Coronary artery (tissue), 2 donors: ENCODE data around the gene PRODH.
"Not testable (repeated sequence)": the region's sequence is repeated elsewhere in the genome, so short reads cannot be mapped to it uniquely, and the experiment has no call there.

Experiments used
- DNase-seq: peaks from one replicate; pipeline ENCODE4 v3.0.0-alpha.2; 2017; ENCODE audit warnings: low spot score
- H3K27ac ChIP-seq, 2 donors: fragments of 200-600 bp; sonication (generic); one replicate each; pipeline ENCODE4 v1.5.1; 2016 to 2019
- H3K4me3 ChIP-seq: fragments of 200-600 bp; sonication (generic); 2 replicates; pipeline ENCODE4 v1.5.1; 2016; ENCODE audit warnings: mild to moderate bottlenecking, moderate library complexity
- TF ChIP-seq, protein P1 (sequence below): fragments of 200-600 bp; sonication (generic); IDR thresholded peaks from one replicate; pipeline ENCODE4 v1.5.1; 2019; ENCODE audit warnings: antibody characterized with exemption

Gene PRODH

DNA sequence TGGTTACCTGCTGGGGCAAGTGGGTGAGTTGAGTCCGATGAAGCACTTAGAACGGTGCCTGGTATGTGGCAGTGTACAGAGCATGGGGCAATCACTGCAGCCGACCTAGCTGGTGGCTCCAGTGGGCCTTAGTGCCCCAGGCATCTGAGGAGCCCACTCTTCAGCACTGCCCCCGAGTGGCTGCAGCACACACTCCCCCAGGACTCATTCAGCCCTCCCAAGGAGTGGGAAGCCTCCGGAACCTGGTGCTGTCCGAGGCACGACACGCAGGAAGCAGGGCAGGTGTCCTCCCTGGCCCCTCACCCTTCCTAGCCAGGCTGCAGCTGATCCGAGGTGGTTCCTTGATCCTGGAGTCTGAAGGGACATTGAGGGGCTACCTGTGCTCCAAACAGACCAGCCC, 42.4 kb upstream of the PRODH start:
- DNase-seq, result no peak
- H3K4me3 ChIP-seq, result no peak overlapping the region
- H3K27ac ChIP-seq, result no peak overlapping the region
- TF ChIP-seq, protein P1, sequence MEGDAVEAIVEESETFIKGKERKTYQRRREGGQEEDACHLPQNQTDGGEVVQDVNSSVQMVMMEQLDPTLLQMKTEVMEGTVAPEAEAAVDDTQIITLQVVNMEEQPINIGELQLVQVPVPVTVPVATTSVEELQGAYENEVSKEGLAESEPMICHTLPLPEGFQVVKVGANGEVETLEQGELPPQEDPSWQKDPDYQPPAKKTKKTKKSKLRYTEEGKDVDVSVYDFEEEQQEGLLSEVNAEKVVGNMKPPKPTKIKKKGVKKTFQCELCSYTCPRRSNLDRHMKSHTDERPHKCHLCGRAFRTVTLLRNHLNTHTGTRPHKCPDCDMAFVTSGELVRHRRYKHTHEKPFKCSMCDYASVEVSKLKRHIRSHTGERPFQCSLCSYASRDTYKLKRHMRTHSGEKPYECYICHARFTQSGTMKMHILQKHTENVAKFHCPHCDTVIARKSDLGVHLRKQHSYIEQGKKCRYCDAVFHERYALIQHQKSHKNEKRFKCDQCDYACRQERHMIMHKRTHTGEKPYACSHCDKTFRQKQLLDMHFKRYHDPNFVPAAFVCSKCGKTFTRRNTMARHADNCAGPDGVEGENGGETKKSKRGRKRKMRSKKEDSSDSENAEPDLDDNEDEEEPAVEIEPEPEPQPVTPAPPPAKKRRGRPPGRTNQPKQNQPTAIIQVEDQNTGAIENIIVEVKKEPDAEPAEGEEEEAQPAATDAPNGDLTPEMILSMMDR, result no peak

DNA sequence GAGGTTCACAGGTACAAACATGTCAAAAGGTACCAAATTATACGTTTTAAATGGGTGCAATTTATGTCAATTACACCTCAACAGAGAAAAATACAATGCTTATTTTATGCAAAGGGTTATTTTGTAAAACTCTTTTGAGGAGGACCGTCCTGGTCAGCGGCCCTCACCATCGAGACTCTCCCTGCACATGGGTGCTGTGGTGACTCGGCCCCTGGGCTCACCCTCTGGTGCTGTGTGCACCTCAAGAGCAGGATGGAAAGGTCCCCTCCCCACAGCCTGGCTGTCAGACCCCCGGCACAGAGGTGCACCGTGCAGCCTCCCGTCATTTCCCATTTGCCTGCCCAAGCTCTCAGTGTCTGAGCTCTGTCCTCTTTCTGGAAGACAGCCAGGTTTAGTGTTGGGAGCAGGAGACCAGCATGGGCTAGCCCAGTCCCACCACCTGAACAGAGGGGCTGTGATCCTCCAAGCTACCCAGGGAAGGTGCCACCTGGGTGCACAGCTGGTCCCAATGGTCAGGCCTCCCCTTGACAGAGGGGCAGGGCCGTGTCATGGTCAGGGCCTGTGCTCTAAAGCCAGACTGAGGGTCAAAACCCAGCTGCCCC, 41.8 kb upstream of the PRODH start:
- Histone ChIP-seq H3K4me3 (no peak overlapping the region), H3K27ac (no peak overlapping the region)
- DNase-seq, result no peak
- TF ChIP-seq, protein P1, result no peak

DNA sequence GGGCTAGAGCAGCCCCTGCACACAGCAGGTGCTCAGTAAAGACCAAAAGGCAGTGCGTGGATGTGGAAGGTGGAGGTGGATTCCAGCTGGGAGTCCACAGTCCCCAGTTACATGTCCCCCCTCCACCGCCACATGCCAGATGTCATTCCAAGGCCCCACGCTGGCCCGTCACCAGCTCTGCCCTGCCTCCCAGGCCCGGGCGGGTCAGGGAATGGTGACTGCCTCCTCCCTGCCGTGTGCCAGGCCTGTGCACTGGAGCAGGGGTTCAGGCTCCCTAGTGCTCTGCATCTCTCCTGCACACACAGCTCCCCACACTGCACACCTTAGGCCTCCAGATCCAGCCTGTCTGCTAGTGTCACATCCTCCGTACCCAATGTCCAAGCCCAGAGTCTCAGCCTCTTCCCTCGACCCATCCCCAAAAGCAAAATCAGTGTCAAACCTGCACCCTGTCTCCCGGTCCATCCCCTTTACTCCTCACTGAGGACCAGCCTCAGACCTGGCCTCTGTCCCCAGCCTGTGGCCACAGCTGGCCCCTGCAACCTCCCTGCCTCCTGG, 40.2 kb upstream of the PRODH start:
- DNase-seq, result no peak
- H3K4me3 ChIP-seq, result no peak overlapping the region
- TF ChIP-seq, protein P1, result no peak
- no peak overlapping the region for H3K27ac ChIP-seq

DNA sequence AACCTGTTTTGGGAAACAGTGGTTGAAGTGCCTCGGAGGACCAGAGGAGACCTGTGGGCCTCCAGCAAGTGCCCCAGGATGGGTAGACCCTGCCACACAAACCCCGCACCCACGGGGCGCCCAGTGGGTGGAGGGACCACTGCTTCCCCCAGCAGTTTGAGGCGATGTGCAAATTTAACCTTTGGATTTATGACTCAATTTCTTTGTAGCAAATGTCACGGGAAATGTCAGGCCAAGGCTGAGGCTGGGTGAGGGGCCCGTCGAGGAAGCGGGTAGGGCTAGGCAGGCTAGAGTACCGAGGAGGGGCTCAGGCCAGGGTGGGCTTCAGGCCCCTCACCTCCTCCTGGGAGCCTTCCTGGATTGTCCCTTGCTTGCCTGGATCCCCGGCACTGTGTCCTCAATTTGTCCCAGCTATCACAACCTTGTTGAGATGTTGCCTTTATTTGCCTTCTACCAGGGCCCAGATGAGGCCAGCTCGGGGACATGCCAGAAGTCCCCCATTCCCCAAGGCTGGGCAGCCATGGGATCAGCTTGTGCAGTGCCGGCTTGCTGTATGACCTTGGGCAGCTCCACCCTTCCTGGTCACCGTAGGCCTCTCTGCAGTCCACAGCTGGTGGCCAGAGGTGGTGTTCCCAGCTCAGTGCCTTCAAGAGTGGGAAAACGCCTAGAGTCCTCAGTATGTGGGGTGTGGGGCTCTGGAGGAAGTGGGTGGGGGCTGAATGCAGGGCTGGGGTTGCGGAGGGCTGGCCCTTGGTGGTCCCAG, 39.5 kb upstream of the PRODH start:
- Histone ChIP-seq H3K4me3 (no peak overlapping the region), H3K27ac (no peak overlapping the region)
- no peak for DNase-seq
- TF ChIP-seq, protein P1, result no peak

DNA sequence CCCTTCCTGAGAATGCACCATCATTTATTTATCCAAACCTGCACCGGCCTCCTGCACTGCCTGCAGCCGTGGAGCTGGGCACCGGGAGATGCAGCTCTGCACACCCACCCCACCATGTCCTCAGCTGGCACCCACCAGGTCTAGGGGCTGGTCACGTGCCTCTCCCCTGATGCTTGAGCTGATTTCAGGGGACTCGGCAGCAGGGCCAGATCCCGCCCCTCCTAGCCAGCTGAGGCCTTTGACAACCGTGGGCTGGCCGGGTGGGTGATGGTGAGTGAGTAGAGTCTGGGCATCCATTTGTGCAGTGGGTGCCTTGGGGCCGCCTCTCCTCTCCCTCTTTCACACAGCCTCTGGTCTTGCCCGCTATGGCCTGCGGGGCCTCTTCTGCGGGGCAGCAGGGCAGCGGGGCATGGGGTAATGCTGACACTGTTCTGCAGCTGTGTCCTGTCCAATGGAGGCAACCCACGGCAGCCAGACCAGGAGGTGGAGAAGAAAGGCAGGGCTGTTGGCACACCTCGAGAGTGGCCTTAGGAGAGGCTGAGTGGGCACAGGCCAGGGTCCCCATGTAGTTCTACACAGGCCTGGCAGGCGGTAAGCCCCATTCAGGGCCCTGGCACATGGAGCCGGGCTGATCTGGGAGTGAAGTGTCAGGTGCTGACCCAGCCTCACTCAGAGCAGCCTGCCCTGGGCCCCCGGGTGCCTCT, 38.5 kb upstream of the PRODH start:
- TF ChIP-seq, protein P1, result no peak
- DNase-seq, result no peak
- Histone ChIP-seq H3K4me3 (no peak overlapping the region), H3K27ac (no peak overlapping the region)

DNA sequence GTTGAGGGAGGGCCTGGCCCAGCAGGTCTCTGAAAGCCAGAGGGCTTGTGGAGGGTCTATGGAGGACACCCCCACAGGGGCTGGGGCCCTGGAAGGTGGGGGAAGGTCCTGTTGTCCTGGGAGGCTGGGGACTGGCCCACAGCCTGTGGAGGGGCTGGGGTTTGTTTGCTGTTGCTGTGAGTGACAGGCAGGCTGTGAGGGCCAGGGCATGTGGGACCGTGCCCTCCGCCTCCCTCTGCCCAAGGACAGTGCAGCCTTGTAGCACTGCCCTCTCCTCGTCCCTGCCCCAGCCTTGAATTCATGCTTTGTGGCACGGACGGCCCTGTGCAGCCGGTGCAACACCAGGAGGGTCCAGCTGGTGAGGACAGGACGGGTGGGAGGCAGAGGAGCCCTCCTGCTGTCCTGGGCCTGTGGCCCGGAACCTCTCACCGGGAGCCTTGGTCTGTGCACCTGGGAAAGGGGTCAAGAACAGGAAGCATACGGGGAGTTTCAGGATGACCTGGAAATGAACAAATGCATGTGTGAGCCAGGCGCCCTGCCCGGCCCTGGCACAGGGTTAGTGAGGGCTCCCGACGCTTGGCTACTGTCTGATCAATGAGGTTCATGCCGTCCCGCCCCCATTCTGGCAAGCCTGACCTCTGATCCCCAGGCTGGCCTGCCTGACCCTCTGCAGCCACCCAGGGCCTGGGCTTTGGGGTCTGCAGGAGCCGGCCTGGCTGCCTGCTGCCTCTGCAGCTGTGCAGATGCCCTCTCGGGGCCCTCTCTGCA, 37.4 kb upstream of the PRODH start:
- DNase-seq, result no peak
- H3K27ac ChIP-seq, result no peak overlapping the region
- TF ChIP-seq, protein P1, result no peak

DNA sequence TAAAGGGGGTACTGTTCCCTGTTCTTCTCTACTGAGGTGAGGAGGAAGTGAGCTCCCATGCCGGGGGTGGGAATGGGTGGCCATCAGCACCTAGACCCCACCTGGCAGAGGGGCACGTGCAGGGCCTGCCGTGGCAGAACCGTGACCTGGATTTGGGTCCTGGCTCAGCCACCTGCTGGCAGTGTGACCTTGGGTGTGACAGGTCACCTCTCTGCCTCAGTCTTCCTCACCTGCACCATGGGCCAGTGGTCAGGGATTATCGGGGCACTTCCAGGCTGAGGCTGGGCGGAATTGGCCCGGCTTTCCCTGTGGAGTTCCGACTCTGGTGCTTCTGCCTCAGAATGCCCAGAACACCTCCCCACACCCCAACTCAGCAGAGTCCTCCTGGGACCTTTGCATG, 36.5 kb upstream of the PRODH start:
- not testable (repeated sequence) for DNase-seq, H3K27ac ChIP-seq, H3K4me3 ChIP-seq

More for the DNA sequence above, 37.4 kb upstream of the PRODH start:
- no peak overlapping the region for H3K4me3 ChIP-seq

DNA sequence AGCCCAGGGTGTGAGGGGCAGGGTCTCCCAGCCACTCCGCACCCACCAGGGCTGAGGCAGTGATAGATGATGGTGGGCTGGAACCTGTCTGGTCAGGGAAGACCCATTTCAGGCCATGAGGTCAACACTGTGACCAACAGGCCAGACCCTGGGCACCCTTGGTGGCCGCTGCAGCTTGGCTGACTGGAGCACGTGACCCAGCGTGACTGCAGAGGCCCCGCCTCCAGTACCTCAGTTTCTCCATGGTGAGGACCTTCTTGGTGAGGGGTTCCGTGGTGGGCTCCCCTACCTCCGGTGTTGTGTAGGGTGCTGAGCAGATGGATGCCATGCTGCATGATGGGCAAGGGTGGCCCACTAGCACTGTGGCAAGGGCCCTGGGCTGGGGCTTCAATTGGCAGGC, 35.9 kb upstream of the PRODH start:
- H3K4me3 ChIP-seq, DNase-seq, H3K27ac ChIP-seq: not testable (repeated sequence)
